HG03025 (cell line): ENCODE results near the gene VSTM2B.

ENCODE experiments used
- ATAC-seq: cut with Tn5 transposase; IDR thresholded peaks from one replicate; pipeline ENCODE4 v1.9.1; 2021; ENCODE audit warnings: mild to moderate bottlenecking, moderate library complexity; ENCODE audit not compliant: unreplicated experiment, low FRiP score

Gene VSTM2B

GRCh38 chr19:29514525-29515232, 11.1 kb upstream of the VSTM2B start:
- ATAC-seq, result no peak

- ATAC-seq, result no peak
Observed at GRCh38 chr19:29515233-29515619, 10.6 kb upstream of the VSTM2B start.

- ATAC-seq, result no peak
Observed at GRCh38 chr19:29515706-29516357, 10.0 kb upstream of the VSTM2B start.

DNA sequence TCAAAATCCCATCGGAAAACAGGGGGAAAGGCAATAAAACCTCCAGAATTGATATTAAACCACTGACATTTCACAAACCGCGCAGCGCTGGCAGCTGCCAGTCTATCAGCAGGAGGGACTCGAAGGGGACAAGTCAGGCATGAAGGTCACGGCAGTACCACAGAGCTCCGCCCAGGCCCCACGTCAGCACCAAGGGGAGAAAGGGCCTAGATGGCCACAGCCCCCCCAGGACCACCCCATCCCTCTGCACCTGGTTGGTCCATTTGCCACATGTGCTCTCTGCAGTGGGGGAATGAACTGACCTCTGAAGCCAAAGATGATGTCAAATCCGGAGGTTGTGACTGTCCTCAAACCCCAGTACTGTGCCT, 9.5 kb upstream of the VSTM2B start:
- ATAC-seq, result no peak

- no peak for ATAC-seq
Observed at GRCh38 chr19:29516821-29517395, 8.9 kb upstream of the VSTM2B start.

- ATAC-seq, result no peak
Observed at GRCh38 chr19:29517412-29517811, 8.4 kb upstream of the VSTM2B start.

- ATAC-seq, result no peak
Observed at GRCh38 chr19:29517946-29518345, 7.8 kb upstream of the VSTM2B start.

GRCh38 chr19:29519146-29519545, 6.6 kb upstream of the VSTM2B start:
- no peak for ATAC-seq

GRCh38 chr19:29519931-29520330, 5.9 kb upstream of the VSTM2B start:
- ATAC-seq, result no peak

DNA sequence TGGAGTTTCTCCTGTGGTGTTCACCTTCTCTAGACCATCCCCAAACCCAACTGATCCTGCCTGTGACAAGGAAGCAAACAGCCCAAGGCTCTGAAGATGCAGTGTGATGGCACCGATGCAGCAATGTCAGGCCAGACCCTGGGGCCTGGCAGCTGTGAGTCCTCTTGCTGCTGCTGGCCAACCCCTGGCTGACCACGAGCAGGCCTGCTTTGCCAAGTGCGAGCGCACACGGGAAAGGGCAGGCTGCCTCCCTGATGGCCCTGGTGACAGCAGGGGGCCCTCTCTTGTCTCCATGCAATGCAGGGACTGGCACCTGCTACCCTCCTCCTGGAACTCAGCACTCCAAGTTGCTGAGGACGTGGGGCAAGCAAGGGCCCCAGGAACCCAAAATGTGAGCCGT, 5.4 kb upstream of the VSTM2B start:
- no peak for ATAC-seq

GRCh38 chr19:29521291-29522075, 4.3 kb upstream of the VSTM2B start:
- no peak for ATAC-seq

DNA sequence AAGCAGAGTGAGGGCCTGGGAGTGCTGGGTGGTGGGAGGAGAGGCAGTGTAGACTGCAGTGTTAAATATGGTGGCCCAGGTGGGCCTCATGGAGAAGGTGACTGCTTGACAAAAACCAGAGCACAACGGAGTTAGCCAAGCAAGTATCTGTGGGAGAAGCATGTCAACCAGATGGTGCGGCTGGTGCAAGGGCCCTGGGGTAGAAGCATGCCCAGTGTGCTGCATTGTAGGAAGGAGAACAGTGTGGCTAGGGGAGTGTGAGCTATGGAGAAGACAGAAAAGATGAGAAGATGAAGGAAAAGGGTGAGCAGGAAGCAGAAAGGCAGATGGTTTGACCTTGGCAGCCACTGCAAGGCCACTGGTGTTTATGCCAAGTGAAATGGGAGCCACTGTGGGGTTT, 2.2 kb upstream of the VSTM2B start:
- ATAC-seq, result no peak

- no peak for ATAC-seq
Observed at GRCh38 chr19:29524201-29524911, 1.4 kb upstream of the VSTM2B start.

DNA sequence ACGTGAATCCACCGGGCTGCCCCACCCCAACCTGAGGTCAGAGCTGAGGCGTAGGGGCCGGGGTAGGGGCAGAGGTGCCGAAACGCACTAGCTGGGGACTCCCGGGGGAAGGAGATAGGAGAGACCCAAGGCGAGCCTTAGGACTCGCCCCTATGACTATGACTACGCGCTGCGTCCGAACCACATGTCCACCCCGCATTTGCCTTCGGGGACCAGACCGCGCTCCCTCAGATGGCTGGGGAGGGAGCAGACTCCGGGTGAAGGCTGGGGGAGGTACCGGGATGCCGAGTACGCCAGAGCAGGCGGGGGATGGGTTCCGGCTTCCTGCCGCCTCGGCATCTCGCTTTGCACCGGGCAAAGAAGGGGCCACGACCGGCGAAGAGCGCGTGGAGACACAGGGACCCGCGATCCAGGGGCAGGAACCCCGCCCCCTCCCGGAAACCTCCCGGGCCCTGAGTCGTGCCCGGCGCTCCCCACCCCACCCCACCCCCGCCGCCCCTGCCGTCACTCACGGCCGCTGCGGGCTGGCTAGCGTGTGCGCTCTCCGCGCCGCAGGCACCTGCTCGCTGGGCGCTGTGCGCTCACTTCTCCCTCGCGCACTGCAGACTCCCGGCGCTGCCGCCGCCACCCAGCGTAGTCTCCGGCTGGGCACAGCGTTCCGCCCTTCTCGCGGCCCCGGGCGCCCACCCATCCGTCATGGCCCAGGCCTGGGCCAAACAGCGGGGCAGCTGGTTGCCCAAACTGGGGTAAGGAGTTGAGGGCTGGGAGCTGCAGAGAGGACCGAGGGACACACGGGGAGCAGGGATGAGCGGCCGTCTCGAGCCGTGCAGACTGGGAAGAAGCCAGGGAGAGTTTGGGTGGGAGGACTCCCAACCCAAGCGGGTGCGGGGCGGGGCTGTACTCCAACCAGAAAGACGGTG, 622 bp upstream of the VSTM2B start:
- ATAC-seq, result no peak

GRCh38 chr19:29526730-29527499, 1.1 kb downstream of the VSTM2B start:
- no peak for ATAC-seq

DNA sequence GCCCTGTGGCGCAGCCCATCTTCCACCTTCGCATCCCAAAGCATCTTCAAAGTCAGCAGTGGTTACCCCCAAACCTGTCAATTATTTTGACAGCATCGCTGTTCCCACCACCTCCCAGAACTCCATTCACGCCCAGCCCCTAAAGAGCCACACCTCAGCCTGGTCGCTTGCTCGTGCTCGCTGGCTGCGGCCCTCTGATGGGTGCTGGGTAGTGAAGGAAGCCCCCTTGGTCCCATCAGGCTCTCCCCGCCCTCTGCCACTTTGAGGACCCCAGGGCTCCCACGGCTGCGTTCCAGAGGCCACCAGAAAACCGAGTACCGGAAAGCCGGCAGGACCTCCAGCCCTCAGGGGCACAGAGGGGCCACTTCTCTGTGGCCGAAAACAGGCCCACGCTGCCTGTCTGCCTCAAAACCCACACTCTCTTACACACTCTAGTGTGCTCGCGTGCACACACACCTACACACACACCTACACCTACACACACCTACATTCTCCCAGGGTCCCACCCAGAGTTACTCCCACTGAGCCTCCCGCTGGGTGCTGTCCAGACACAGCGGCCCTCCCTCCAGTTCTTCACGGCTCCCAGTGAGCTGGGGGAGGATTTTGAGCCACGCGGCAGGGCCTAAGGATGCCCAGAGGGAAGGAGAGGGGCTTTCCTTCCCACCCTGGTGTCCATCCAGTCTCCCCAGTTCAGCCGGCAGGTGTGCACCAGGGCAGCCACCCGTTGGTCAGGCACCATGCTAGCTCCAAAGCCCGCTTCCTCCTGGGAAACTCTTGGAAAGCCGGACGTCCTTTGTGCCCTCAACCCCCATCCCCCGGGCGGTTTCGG, 1.9 kb downstream of the VSTM2B start:
- no peak for ATAC-seq

GRCh38 chr19:29528350-29528945, 2.7 kb downstream of the VSTM2B start:
- no peak for ATAC-seq
